HepG2 (cell line): ENCODE data around the gene NELFCD. TPM values are rescaled to one million over a fixed set of nuclear protein-coding genes. Genes with fewer than 3 reads are reported as not detected.

Experiments used
- ATRX ChIP-seq: sonication (generic); formaldehyde crosslinking; IDR thresholded peaks from 2 replicates; pipeline ENCODE4 v1.4.0; 2020; ENCODE audit warnings: missing genetic modification reagents, borderline replicate concordance
- DMTF1 ChIP-seq: sonication (generic); formaldehyde crosslinking; IDR thresholded peaks from 2 replicates; pipeline ENCODE4 v1.4.0; 2020; ENCODE audit warnings: mild to moderate bottlenecking, missing genetic modification reagents
- DNMT1 ChIP-seq: sonication (generic); formaldehyde crosslinking; IDR thresholded peaks from 2 replicates; pipeline ENCODE4 v1.5.1; 2020; ENCODE audit warnings: mild to moderate bottlenecking, missing genetic modification reagents
- GFI1 ChIP-seq: sonication (generic); formaldehyde crosslinking; IDR thresholded peaks from 2 replicates; pipeline ENCODE4 v1.5.0; 2020; ENCODE audit warnings: missing genetic modification reagents, mild to moderate bottlenecking, borderline replicate concordance
- GRHL1 ChIP-seq: sonication (generic); formaldehyde crosslinking; conservative IDR thresholded peaks from 2 replicates; pipeline ENCODE4 v1.8.0; 2022; ENCODE audit warnings: missing genetic modification reagents
- GZF1 ChIP-seq: sonication (generic); formaldehyde crosslinking; IDR thresholded peaks from 2 replicates; pipeline ENCODE4 v1.5.1; 2020; ENCODE audit warnings: mild to moderate bottlenecking, missing genetic modification reagents
- LCORL ChIP-seq, 2 experiments: fragments of 450-650 bp in 1 of 2; sonication (generic) in 1 of 2; formaldehyde crosslinking in 1 of 2; IDR thresholded peaks; 2 replicates each; pipeline versions ENCODE4 v1.5.0 to v1.6.1; 2017 to 2020; ENCODE audit warnings: antibody characterized with exemption in 1 of 2, missing genetic modification reagents in 1 of 2
- MAF1 ChIP-seq: sonication (generic); formaldehyde crosslinking; IDR thresholded peaks from 2 replicates; pipeline ENCODE4 v1.5.0; 2020; ENCODE audit warnings: missing genetic modification reagents, borderline replicate concordance
- MIXL1 ChIP-seq: IDR thresholded peaks from 2 replicates; pipeline ENCODE4 v1.6.1; 2016
- NFIB ChIP-seq: sonication (generic); formaldehyde crosslinking; IDR thresholded peaks from 2 replicates; pipeline ENCODE4 v1.9.0; 2021; ENCODE audit warnings: missing genetic modification reagents, mild to moderate bottlenecking, borderline replicate concordance
- POLR2AphosphoS5 ChIP-seq: IDR thresholded peaks from 2 replicates; pipeline ENCODE4 v1.6.1; 2012; ENCODE audit warnings: low read depth, low read length
- REPIN1 ChIP-seq: sonication (generic); formaldehyde crosslinking; IDR thresholded peaks from 2 replicates; pipeline ENCODE4 v1.8.0; 2022; ENCODE audit warnings: missing genetic modification reagents, low read depth, mild to moderate bottlenecking, borderline replicate concordance
- SALL2 ChIP-seq: sonication (generic); formaldehyde crosslinking; IDR thresholded peaks from 2 replicates; pipeline ENCODE4 v1.8.1; 2023; ENCODE audit warnings: mild to moderate bottlenecking, missing genetic modification reagents, inconsistent platforms
- SMARCE1 ChIP-seq: fragments of 450-650 bp; IDR thresholded peaks from 2 replicates; pipeline ENCODE4 v1.6.1; 2017; ENCODE audit warnings: borderline replicate concordance
- ZBTB49 ChIP-seq: sonication (generic); formaldehyde crosslinking; IDR thresholded peaks from 2 replicates; pipeline ENCODE4 v1.4.0; 2020; ENCODE audit warnings: missing genetic modification reagents, borderline replicate concordance
- ZBTB8A ChIP-seq: sonication (generic); formaldehyde crosslinking; IDR thresholded peaks from 2 replicates; pipeline ENCODE4 v1.4.0; 2020; ENCODE audit warnings: mild to moderate bottlenecking, low read depth, missing genetic modification reagents, borderline replicate concordance
- ZNF263 ChIP-seq: sonication (generic); formaldehyde crosslinking; IDR thresholded peaks from 2 replicates; pipeline ENCODE4 v1.4.0; 2020; ENCODE audit warnings: missing genetic modification reagents
- ZNF383 ChIP-seq: sonication (generic); formaldehyde crosslinking; IDR thresholded peaks from 2 replicates; pipeline ENCODE4 v1.4.0; 2020; ENCODE audit warnings: missing genetic modification reagents, mild to moderate bottlenecking, borderline replicate concordance
- ZNF441 ChIP-seq: sonication (generic); formaldehyde crosslinking; IDR thresholded peaks from 2 replicates; pipeline ENCODE4 v1.7.0; 2021; ENCODE audit warnings: missing genetic modification reagents, borderline replicate concordance
- ZNF691 ChIP-seq: sonication (generic); formaldehyde crosslinking; IDR thresholded peaks from 2 replicates; pipeline ENCODE4 v1.4.0; 2020; ENCODE audit warnings: missing genetic modification reagents, low read depth, mild to moderate bottlenecking, borderline replicate concordance
- ZNF766 ChIP-seq: sonication (generic); formaldehyde crosslinking; IDR thresholded peaks from 2 replicates; pipeline ENCODE4 v1.5.0; 2020; ENCODE audit warnings: missing genetic modification reagents, borderline replicate concordance
- ZNF839 ChIP-seq: sonication (generic); formaldehyde crosslinking; IDR thresholded peaks from 2 replicates; pipeline ENCODE4 v1.4.0; 2020; ENCODE audit warnings: missing genetic modification reagents, mild to moderate bottlenecking, borderline replicate concordance
- polyA plus RNA-seq, 8 experiments: library from polyadenylated mRNA; depleted of rRNA in 3 of 8; stranded (reverse) in 7 of 8; unstranded in 1 of 8; fragments of >200 nt; fragmentation: Illumina TruSeq in 4 of 8; extraction: Trizol in 4 of 8; gene quantifications; 2 replicates each; pipeline versions ENCODE4 v1.2.1 to v1.2.3, GENCODE V29; 2011 to 2016; ENCODE audit warnings: low read depth in 4 of 8, missing spikeins in 1 of 8, mixed read lengths in 1 of 8; ENCODE audit not compliant: insufficient read depth in 1 of 8
- total RNA-seq, 5 experiments: library from RNA; depleted of rRNA; stranded (reverse); fragments of >200 nt; fragmentation: Illumina TruSeq; extraction: Trizol; gene quantifications; 2 replicates each; pipeline ENCODE4 v1.2.3, GENCODE V29; 2016; ENCODE audit warnings: low read depth in 1 of 5

The NELFCD gene
- total and polyA plus RNA-seq, 2 of the 13 experiments (the other 11 are each of a cell fraction or from before 2014, with no cell fraction given), result 159 to 203 TPM

GRCh38 chr20:59032023-59032712, 51.1 kb downstream of the NELFCD start, which contains the start of gene ATP5F1E (continued):
- TF ChIP-seq DMTF1 (CRISPR knock-in tag) (0 out of 2 replicates have a peak, but pooled peaks have one; percentile 51), MIXL1 (CRISPR knock-in tag) (peak; percentile 21; the same call in 1 of the 2 replicates), SMARCE1 (no peak), ZNF839 (CRISPR knock-in tag) (peak; percentile 96; the same call in 1 of the 2 replicates), LCORL (IDR thresholded peaks at IDR 0.05) (no peak), LCORL (CRISPR knock-in tag; IDR thresholded peaks at IDR 0.05) (peak; percentile 85), REPIN1 (CRISPR knock-in tag) (peak; percentile 62; the same call in 1 of the 2 replicates), ZNF766 (peak; percentile 95), ZNF263 (CRISPR knock-in tag) (no peak; the same call in 1 of the 2 replicates), GRHL1 (CRISPR knock-in tag) (no peak), ZNF441 (CRISPR knock-in tag) (peak; percentile 94), DNMT1 (CRISPR knock-in tag) (peak; percentile 96), POLR2AphosphoS5 (peak; percentile 88), ATRX (no peak), GZF1 (CRISPR knock-in tag) (peak; percentile 65; the same call in 1 of the 2 replicates), ZBTB8A (CRISPR knock-in tag) (peak; percentile 92), MAF1 (CRISPR knock-in tag) (no peak; the same call in 1 of the 2 replicates), GFI1 (CRISPR knock-in tag) (peak; percentile 84; the same call in 1 of the 2 replicates), SALL2 (CRISPR knock-in tag) (peak; percentile 95), ZBTB49 (peak; percentile 77; the same call in 1 of the 2 replicates), ZNF383 (CRISPR knock-in tag) (no peak), ZNF691 (CRISPR knock-in tag) (peak; percentile 64; the same call in 1 of the 2 replicates), NFIB (CRISPR knock-in tag) (peak; percentile 96; the same call in 1 of the 2 replicates)
